ENCODE data around the gene KCNMA1.

DNA sequence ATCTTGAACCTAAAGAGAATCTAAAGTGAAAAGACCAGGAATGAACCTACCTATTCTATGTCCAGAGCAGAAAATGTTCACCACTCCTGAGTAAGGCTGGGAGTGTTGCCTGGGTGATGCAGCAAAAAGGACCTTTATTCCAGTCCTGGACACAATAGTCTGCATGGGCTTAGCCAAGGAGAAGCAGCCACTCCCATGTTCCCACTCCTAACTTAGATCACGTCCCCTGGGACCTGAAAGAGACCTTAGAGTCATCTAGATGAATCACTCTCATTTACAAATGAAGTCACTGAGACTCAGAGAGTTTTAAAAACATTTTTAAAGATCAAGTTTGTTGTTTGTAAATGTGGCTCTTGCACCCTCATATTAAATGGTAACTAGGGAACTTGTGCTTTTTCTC, 763.4 kb downstream of the KCNMA1 start:
- TF ChIP-seq, protein P1, sequence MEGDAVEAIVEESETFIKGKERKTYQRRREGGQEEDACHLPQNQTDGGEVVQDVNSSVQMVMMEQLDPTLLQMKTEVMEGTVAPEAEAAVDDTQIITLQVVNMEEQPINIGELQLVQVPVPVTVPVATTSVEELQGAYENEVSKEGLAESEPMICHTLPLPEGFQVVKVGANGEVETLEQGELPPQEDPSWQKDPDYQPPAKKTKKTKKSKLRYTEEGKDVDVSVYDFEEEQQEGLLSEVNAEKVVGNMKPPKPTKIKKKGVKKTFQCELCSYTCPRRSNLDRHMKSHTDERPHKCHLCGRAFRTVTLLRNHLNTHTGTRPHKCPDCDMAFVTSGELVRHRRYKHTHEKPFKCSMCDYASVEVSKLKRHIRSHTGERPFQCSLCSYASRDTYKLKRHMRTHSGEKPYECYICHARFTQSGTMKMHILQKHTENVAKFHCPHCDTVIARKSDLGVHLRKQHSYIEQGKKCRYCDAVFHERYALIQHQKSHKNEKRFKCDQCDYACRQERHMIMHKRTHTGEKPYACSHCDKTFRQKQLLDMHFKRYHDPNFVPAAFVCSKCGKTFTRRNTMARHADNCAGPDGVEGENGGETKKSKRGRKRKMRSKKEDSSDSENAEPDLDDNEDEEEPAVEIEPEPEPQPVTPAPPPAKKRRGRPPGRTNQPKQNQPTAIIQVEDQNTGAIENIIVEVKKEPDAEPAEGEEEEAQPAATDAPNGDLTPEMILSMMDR (IDR thresholded peaks at IDR 0.05) = no peak
- no peak for TF ChIP-seq ZFX (IDR thresholded peaks at IDR 0.05; ENCODE audit: borderline replicate concordance)

Measured in 22Rv1 (cell line).